ENCODE data around the gene UNKL. TPM values are rescaled to one million over a fixed set of nuclear protein-coding genes. Genes with fewer than 3 reads are reported as not detected.

The UNKL gene
- total and polyA plus RNA-seq, 2 of the 8 experiments (the other 6 are each of a cell fraction or from before 2014, with no cell fraction given) = 25.1 to 31.8 TPM

GRCh38 chr16:1349951-1350350 lies 64.6 kb downstream of the UNKL start:
- H3K4me1 ChIP-seq (replicated peaks in 1 of 4; ENCODE audit: control insufficient read depth in 3 of 4, insufficient read depth in 4 of 4, low read length in 3 of 4) = peaks cover 0 to 7% (median 4%) of the 10 kb centered on the region in 4 experiments; a peak in 3 of 7 replicates
- TF ChIP-seq EGR1 (IDR thresholded peaks at IDR 0.05; ENCODE audit: borderline replicate concordance, low read depth, low read length) (no peak), NRF1 (IDR thresholded peaks at IDR 0.05; ENCODE audit: low read depth, low read length) (no peak), ASH2L (IDR thresholded peaks at IDR 0.05; ENCODE audit: low read length) (no peak), RBBP5 (IDR thresholded peaks at IDR 0.05; ENCODE audit: borderline replicate concordance, low read depth, low read length) (no peak), SP1 (IDR thresholded peaks at IDR 0.05; ENCODE audit: low read depth, low read length) (no peak), RNF2 (IDR thresholded peaks at IDR 0.05; ENCODE audit: borderline replicate concordance, low read depth, low read length, missing control alignments, poor library complexity, severe bottlenecking) (no peak), NANOG (IDR thresholded peaks at IDR 0.05; ENCODE audit: insufficient read depth, low read depth, low read length, poor library complexity, severe bottlenecking) (no peak), KDM4A (IDR thresholded peaks at IDR 0.05; ENCODE audit: low read depth, low read length, severe bottlenecking) (no peak), POLR2AphosphoS5 (IDR thresholded peaks at IDR 0.05; ENCODE audit: low read depth, low read length) (no peak), JUN (IDR thresholded peaks at IDR 0.05; ENCODE audit: low read depth, low read length) (no peak), CEBPB (IDR thresholded peaks at IDR 0.05; ENCODE audit: low read depth, low read length) (no peak)
- TF ChIP-seq, protein P1, sequence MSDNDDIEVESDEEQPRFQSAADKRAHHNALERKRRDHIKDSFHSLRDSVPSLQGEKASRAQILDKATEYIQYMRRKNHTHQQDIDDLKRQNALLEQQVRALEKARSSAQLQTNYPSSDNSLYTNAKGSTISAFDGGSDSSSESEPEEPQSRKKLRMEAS (IDR thresholded peaks at IDR 0.05) = no peak
- TF ChIP-seq, protein P2, sequence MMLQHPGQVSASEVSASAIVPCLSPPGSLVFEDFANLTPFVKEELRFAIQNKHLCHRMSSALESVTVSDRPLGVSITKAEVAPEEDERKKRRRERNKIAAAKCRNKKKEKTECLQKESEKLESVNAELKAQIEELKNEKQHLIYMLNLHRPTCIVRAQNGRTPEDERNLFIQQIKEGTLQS (IDR thresholded peaks at IDR 0.05; ENCODE audit: insufficient read depth, low read depth, low read length) = no peak

More at GRCh38 chr16:1349951-1350350, 64.6 kb downstream of the UNKL start:
- ChIA-PET POLR2A (ENCODE audit: partially characterized antibody) (interaction anchor here (1.3 to 2.2 kb wide), 3 partner anchors 15 to 83 kb away, joined by 3 to 8 read pairs (median 3); no protein-coding TSS in a partner anchor), CTCF (ENCODE audit: partially characterized antibody) (interaction anchor here (1.0 to 11.1 kb wide), 3 partner anchors 13 to 34 kb away, joined by 3 to 52 read pairs (median 43); partner anchors contain the start of gene BAIAP3)
- Histone ChIP-seq H3K18ac (ENCODE audit: extremely low read depth, low read length) (no peak overlapping the region), H3K23me2 (ENCODE audit: low read depth, low read length) (peaks cover 14% of the 10 kb centered on the region), H3K79me2 (ENCODE audit: control insufficient read depth in 1 of 2, insufficient read depth in 2 of 2, low read length in 2 of 2) (peaks cover 0 to 35% of the 10 kb centered on the region in 2 experiments; a peak in 2 of 4 replicates), H3K56ac (replicated peaks; ENCODE audit: insufficient read length, low read depth, low read length) (no peak overlapping the region), H2BK20ac (ENCODE audit: low read length) (no peak overlapping the region), H3K4me3 (ENCODE audit: extremely low read depth in 1 of 4, insufficient read depth in 2 of 4, low read depth in 3 of 4, low read length in 4 of 4) (no peak overlapping the region), H3K27me3 (replicated peaks in 1 of 4; ENCODE audit: control insufficient read depth in 3 of 4, extremely low read depth in 1 of 4, insufficient read depth in 3 of 4, low read length in 3 of 4) (no peaks in the 10 kb centered on the region), H3K23ac (ENCODE audit: insufficient read length) (no peak overlapping the region), H3K4ac (replicated peaks; ENCODE audit: insufficient read length, low read depth, low read length) (no peak overlapping the region), H3K4me2 (ENCODE audit: insufficient read depth in 1 of 2, low read depth in 2 of 2, low read length in 2 of 2) (no peak overlapping the region; a peak in 1 of 4 replicates), H3K27ac (ENCODE audit: low read depth, low read length) (no peak overlapping the region), H2BK12ac (ENCODE audit: low read depth, low read length) (no peak overlapping the region), H3K9me3 (ENCODE audit: insufficient read depth in 2 of 2, low read depth in 1 of 2, low read length in 1 of 2) (no peaks in the 10 kb centered on the region), H2BK15ac (ENCODE audit: low read length) (no peak overlapping the region), H4K91ac (replicated peaks; ENCODE audit: insufficient read length, low read length) (no peak overlapping the region), H2AFZ (ENCODE audit: low read length) (no peak overlapping the region), H3K79me1 (ENCODE audit: low read depth, low read length) (peaks cover 16% of the 10 kb centered on the region), H4K8ac (ENCODE audit: extremely low read depth, insufficient read depth, low read length) (no peak overlapping the region), H3K14ac (ENCODE audit: insufficient read length) (no peak overlapping the region), H4K20me1 (replicated peaks in 1 of 2; ENCODE audit: control insufficient read depth in 1 of 2, insufficient read depth in 2 of 2, low read length in 2 of 2) (peaks cover 0 to 10% of the 10 kb centered on the region in 2 experiments), H2AK5ac (ENCODE audit: low read depth, low read length) (no peak overlapping the region), H2BK5ac (ENCODE audit: low read depth, low read length) (no peak overlapping the region), H2BK120ac (replicated peaks; ENCODE audit: low read depth, low read length) (no peak overlapping the region), H4K5ac (ENCODE audit: insufficient read length, low read depth, low read length) (no peak overlapping the region), H3K36me3 (ENCODE audit: control insufficient read depth in 2 of 4, insufficient read depth in 4 of 4, low read length in 3 of 4) (peaks cover 4 to 9% (median 5%) of the 10 kb centered on the region in 4 experiments; a peak in 4 of 8 replicates), H3K9ac (replicated peaks in 1 of 4; ENCODE audit: extremely low read depth in 1 of 4, low read depth in 3 of 4, low read length in 3 of 4) (no peak overlapping the region)
- DNase-seq (ENCODE audit: low read depth in 1 of 2, low spot score in 2 of 2) (no peak), FAIRE-seq (no peak)
- 89% methylated on average over 17 of the region's 17 CpGs; no CpG with 5 or more reads in 1 of the 2 experiments for WGBS, 2 experiments (ENCODE audit: extremely low coverage in 1 of 2, insufficient coverage in 1 of 2, insufficient read length in 1 of 2, insufficient replicate concordance in 2 of 2, low coverage in 1 of 2, low lambda C conversion rate in 2 of 2, missing lambda C conversion rate in 1 of 2)
